GM21381 (cell line): ENCODE results near the gene IGF1R.

ENCODE experiments used
- ATAC-seq: cut with Tn5 transposase; IDR thresholded peaks from one replicate; pipeline ENCODE4 v1.9.1; 2021; ENCODE audit warnings: mild to moderate bottlenecking, moderate library complexity; ENCODE audit not compliant: unreplicated experiment

IGF1R gene

GRCh38 chr15:98668566-98669308 lies 20.4 kb downstream of the IGF1R start:
- no peak for ATAC-seq

GRCh38 chr15:98669638-98670037 lies 21.3 kb downstream of the IGF1R start:
- no peak for ATAC-seq

- ATAC-seq, result no peak
Observed at GRCh38 chr15:98671060-98672008, 23.0 kb downstream of the IGF1R start.

GRCh38 chr15:98673133-98673532 lies 24.8 kb downstream of the IGF1R start:
- ATAC-seq, result no peak

GRCh38 chr15:98674336-98674735 lies 26.0 kb downstream of the IGF1R start:
- no peak for ATAC-seq

- no peak for ATAC-seq
Observed at GRCh38 chr15:98676586-98677270, 28.4 kb downstream of the IGF1R start.

GRCh38 chr15:98677345-98678059 lies 29.2 kb downstream of the IGF1R start:
- ATAC-seq, result no peak

- no peak for ATAC-seq
Observed at GRCh38 chr15:98678484-98678883, 30.1 kb downstream of the IGF1R start.

- no peak for ATAC-seq
Observed at GRCh38 chr15:98681061-98681460, 32.7 kb downstream of the IGF1R start.

GRCh38 chr15:98682992-98683701 lies 34.8 kb downstream of the IGF1R start:
- ATAC-seq, result no peak

GRCh38 chr15:98683831-98684230 lies 35.5 kb downstream of the IGF1R start:
- no peak for ATAC-seq

- ATAC-seq, result no peak
Observed at GRCh38 chr15:98684436-98684835, 36.1 kb downstream of the IGF1R start.

GRCh38 chr15:98684995-98685525 lies 36.7 kb downstream of the IGF1R start:
- ATAC-seq, result no peak

- no peak for ATAC-seq
Observed at GRCh38 chr15:98686983-98687382, 38.6 kb downstream of the IGF1R start.

- no peak for ATAC-seq
Observed at GRCh38 chr15:98689431-98689861, 41.1 kb downstream of the IGF1R start.

- no peak for ATAC-seq
Observed at GRCh38 chr15:98690272-98690950, 42.1 kb downstream of the IGF1R start.

GRCh38 chr15:98692213-98692612 lies 43.9 kb downstream of the IGF1R start:
- no peak for ATAC-seq

GRCh38 chr15:98694161-98694560 lies 45.8 kb downstream of the IGF1R start:
- no peak for ATAC-seq

- no peak for ATAC-seq
Observed at GRCh38 chr15:98698792-98699191, 50.5 kb downstream of the IGF1R start.
